ENCODE measurements around the gene SLC11A2.
"Not testable (repeated sequence)": the region's sequence is repeated elsewhere in the genome, so short reads cannot be mapped to it uniquely, and the experiment has no call there.

DNA sequence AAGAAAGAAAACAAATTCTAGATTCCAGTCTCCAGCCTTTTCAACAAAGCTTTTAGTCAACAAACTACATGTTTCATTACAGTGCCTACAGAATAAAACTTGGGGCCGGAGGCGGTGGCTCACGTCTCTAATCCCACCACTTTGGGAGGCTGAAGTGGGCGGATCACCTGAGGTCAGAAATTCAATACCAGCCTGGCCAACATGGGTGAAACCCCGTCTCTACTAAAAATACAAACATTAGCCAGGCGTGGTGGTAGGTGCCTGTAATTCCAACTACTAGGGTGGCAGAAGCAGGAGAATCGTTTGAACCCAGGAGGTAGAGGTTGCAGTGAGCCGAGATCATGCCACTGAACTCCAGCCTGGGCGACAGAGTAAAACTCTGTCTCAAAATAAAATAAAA, 11.7 kb downstream of the SLC11A2 start:
- TF ChIP-seq POLR2AphosphoS5 (IDR thresholded peaks at IDR 0.05) = not testable (repeated sequence)
- TF ChIP-seq, protein P1, sequence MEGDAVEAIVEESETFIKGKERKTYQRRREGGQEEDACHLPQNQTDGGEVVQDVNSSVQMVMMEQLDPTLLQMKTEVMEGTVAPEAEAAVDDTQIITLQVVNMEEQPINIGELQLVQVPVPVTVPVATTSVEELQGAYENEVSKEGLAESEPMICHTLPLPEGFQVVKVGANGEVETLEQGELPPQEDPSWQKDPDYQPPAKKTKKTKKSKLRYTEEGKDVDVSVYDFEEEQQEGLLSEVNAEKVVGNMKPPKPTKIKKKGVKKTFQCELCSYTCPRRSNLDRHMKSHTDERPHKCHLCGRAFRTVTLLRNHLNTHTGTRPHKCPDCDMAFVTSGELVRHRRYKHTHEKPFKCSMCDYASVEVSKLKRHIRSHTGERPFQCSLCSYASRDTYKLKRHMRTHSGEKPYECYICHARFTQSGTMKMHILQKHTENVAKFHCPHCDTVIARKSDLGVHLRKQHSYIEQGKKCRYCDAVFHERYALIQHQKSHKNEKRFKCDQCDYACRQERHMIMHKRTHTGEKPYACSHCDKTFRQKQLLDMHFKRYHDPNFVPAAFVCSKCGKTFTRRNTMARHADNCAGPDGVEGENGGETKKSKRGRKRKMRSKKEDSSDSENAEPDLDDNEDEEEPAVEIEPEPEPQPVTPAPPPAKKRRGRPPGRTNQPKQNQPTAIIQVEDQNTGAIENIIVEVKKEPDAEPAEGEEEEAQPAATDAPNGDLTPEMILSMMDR (IDR thresholded peaks at IDR 0.05) = not testable (repeated sequence)
